GM19452 (cell line): ENCODE data around the gene SNAP29.
"Not testable (repeated sequence)": the region's sequence is repeated elsewhere in the genome, so short reads cannot be mapped to it uniquely, and the experiment has no call there.

Experiments used
- ATAC-seq: cut with Tn5 transposase; IDR thresholded peaks from one replicate; pipeline ENCODE4 v1.9.1; 2021; ENCODE audit not compliant: unreplicated experiment

Gene SNAP29

DNA sequence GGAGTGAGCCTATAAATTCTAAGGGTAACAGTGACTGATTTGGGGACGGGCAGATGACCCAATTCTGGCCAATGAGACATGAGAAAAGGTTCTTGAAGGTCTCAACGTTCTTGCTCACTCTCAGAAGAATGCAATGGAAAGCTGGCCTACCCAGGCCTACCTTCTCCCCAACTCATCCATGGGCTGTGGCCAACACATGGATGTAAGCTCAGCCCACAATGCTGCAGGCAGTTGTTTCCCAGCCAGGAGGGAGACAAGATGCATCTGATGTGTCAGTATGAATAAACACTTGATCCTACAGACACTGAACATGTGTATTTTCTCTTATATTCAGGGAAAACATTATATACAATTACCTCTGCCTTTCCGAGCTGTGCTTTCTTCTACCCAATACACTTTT is 24.6 kb upstream of the SNAP29 start:
- ATAC-seq: no peak

DNA sequence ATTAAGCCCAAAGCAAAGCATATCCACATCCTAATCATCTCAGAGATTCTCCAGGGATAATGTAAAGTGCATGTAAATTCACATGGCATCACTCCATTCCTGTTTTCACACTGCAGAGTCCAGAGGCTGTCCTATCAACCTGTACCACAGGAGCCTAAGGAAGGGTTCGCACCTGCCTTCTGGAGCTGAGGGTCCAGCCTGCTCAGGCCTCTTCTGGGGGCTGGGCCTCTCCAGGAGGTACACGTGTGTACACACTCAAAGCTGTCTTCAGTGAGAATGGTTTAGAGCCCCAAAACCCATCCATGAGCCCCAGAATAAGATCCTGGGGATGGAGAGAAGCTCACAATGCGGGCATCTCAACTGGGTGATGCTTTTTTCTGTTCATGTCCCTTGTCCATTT is 24.1 kb upstream of the SNAP29 start:
- ATAC-seq: no peak

GRCh38 chr22:20836987-20837823 is 21.6 kb upstream of the SNAP29 start:
- no peak for ATAC-seq

- not testable (repeated sequence) for ATAC-seq
Observed at GRCh38 chr22:20839354-20839753, 19.5 kb upstream of the SNAP29 start.

- ATAC-seq: no peak
Observed at GRCh38 chr22:20839837-20840645, 18.8 kb upstream of the SNAP29 start.

DNA sequence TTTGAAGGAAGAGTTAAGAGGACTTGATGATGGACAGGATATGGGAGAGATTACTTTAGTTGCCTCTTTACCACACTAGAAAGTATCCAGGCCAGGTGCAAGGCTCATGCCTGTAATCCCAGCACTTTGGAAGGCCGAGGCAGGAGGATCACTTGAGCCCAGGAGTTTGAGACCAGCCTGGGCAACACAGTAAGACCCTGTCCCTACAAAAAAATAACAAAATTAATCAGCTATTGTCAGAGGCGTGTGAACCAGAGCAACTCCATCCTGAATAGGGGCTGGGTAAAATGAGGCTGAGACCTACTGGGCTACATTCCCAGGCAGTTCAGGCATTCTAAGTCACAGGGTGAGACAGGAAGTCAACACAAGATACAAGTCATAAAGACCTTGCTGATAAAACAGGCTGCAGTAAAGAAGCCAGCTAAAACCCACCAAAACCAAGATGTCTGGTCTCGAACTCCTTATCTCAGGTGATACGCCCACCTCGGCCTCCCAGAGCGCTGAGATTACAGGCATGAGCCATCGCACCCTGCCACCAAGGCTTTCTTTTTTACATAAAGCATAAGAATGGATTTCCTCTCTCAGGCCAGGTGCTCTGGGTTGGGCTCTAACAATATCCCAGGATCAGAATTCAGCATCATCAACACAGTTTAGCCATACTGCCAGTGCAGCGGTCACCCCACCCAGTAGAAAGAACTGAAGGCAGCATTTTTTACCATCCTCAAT is 18.0 kb upstream of the SNAP29 start:
- no peak for ATAC-seq

DNA sequence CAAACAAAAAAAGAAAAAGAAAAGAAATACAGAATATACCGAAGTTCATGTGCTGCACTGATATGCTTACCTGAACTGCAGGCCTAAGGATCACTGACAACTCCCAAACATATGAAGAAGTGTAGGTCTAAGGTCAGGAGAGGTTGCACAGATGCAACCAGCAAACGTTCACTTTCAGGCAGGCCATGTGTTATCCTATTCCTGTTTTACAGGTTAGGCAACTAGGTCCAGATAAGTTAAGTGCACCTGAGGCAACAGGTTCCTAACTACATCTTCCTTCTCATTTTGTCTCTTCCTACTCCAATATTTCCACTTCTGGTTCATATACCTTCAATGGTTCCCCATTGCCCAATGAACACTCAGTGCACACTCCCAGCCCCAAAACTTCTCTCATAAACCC is 15.3 kb upstream of the SNAP29 start:
- ATAC-seq: no peak

GRCh38 chr22:20844055-20845037 is 14.5 kb upstream of the SNAP29 start:
- ATAC-seq: no peak

- no peak for ATAC-seq
Observed at GRCh38 chr22:20847318-20847822, 11.4 kb upstream of the SNAP29 start.

DNA sequence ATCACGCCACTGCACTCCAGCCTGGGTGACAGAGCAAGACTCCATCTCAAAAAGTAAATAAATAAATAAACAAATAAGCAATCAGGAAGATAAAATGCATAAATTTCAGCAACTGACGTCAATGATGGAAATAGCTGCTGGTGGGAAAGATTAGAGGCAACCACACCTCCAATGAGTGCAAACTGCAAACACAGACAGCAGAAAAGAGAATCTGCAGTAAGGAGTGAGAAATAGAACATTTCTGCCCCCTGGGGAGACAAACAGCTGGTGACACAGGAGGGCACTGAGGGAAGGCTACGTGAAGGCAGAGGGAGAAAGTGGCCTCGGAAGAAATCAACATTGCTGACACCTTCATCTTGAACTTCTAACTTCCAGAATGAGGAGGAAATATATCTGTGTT is 6.7 kb upstream of the SNAP29 start:
- ATAC-seq: no peak

GRCh38 chr22:20852503-20852902 is 6.3 kb upstream of the SNAP29 start:
- ATAC-seq: no peak

GRCh38 chr22:20853236-20853660 is 5.6 kb upstream of the SNAP29 start:
- no peak for ATAC-seq

DNA sequence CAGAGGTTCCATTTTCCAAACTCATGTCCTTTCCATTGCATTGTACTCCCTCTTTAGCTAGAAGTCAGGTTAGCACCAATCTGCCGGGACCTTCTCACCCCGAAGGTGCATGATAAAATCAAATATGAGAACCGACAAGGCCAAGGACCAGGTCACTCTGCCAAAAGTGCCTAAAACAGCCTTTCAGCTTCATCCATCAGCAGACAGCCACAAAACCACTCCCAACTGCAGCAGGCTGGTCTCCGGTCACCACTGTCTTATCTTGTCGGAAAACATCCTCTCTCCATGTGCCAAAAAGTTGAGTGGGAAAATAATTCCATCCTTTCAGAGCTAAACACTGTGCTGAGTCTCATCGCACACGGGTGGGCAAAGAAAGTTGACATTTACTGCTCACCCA is 1.6 kb upstream of the SNAP29 start:
- ATAC-seq: no peak

GRCh38 chr22:20857838-20858614 is 781 bp upstream of the SNAP29 start:
- ATAC-seq: peak; percentile 40

DNA sequence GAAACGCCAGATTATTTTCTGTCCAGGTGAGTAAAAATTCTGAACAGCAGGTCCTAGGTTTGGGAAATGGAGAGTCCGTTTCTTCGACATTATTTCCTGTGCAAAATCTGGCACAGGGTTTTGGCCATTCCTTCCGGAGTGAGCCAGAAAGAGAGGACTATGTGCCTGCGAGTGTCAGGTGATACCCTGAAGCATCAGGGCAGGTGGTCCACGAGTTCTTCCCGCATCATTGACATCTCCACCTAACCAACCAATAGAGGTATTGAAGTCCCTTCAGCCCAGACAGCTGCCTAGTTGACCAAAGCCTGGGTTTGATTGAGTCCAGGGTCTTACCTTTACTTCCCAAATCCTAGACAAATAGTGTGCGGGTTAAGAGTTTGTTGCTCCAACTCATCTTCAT is 808 bp downstream of the SNAP29 start:
- no peak for ATAC-seq

DNA sequence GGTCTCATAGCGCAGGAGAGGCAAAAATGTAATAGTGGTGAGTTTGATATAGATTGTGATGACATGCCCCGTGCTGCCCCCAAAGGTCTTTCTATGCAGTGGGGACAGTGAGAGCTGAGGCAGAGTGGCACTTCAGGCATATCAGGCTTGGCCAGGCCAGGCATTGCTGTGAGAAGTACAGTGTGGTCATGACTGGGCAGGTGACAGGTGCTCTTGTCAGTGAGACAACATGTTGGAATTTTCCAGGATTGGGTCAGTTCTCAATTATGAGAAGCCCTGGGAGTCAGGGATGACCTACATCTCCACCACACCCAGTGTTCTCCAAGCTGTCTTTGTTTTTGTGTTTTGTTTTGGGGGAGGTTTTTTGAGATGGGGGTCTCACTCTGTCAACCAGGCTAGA is 3.7 kb downstream of the SNAP29 start:
- ATAC-seq: no peak

- no peak for ATAC-seq
Observed at GRCh38 chr22:20863366-20863765, 4.6 kb downstream of the SNAP29 start.

DNA sequence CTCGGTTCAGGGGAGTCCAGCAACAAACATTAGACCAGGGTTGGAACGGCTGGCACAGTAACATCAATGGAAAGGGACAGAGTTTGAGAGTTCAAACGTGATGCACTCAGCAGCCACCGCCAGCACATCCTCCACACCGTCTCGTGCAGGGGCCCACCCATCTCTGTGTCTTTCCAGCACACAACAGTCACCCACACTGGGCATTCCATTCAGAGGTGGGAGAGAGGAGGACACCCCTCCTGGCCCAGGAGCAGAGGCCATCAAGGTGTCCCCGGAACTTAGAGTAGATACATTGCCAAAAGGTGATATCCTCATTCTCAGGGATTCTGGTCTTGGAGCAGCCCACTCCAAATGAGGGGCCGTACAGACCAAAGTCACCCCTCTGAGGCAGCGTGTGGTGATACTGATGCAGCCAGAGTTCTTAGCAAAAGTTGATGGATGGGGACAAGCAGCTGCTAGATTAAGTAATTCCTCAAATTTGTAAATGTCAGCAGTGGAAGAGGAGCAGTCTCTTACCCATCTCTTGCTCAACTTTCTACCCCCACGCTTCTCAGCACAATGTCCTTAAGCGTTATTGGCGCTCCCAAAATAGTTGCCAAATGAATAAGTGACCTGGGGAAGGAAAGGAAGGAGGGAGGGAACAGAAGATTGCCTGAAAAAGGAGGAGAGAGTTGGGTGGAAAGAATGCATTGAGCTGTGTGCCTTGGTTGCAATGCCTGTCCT is 5.5 kb downstream of the SNAP29 start:
- no peak for ATAC-seq

DNA sequence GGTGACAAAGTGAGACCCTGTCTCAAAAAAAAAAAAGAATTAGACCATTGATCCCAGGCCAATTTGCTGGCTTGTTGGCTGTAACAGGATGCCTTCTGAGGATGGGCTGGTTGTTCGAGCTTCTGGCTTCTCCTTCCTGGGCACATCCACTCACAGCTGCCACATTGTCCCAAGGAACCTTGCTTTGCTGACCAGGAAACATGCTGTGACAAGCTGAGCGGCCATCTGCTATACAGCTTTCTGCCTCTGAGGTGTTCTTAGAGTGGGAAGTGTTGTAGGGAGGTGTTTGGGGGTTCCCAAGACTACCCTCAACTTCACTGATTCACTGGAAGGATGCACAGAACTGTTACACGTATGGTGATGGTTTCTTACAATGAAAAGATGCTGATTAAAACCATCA is 6.5 kb downstream of the SNAP29 start:
- ATAC-seq: no peak
